GM12865 (cell line): Measurements from ENCODE around the gene ARL2BP.

Source experiments
- DNase-seq: peaks from one replicate; pipeline ENCODE4 v3.0.0; 2010; ENCODE audit warnings: low read depth
- H3K4me3 ChIP-seq: 2 replicates; pipeline ENCODE4 v1.5.1; 2011; ENCODE audit warnings: mild to moderate bottlenecking, low read depth, low read length, control low read depth
- CTCF ChIP-seq: IDR thresholded peaks from 2 replicates; pipeline ENCODE4 v1.5.1; 2011; ENCODE audit warnings: low read length, control low read depth, low read depth, inconsistent platforms; ENCODE audit not compliant: insufficient read depth; ENCODE audit errors: missing control alignments

The ARL2BP gene

DNA sequence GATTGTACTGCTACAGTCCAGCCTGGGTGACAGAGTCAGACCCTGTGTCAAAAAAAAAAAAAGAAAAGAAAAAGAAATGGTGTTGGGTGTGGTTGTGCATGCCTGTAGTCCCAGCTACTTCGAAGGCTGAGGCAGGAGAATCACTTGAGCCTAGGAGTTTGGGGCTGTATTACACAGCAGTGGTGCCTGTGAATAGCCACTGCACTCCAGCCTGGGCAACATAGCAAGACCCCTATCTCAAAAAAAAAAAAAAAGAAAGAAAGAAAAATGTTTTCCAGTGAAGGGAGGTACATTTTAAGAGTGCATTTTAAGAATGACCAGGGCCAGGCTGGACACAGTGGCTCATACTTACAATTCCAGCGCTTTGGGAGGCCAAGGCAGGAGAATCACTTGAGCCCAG lies 6.3 kb downstream of the ARL2BP start:
- no peak overlapping the region for H3K4me3 ChIP-seq
- DNase-seq: no peak
- TF ChIP-seq CTCF: no peak

DNA sequence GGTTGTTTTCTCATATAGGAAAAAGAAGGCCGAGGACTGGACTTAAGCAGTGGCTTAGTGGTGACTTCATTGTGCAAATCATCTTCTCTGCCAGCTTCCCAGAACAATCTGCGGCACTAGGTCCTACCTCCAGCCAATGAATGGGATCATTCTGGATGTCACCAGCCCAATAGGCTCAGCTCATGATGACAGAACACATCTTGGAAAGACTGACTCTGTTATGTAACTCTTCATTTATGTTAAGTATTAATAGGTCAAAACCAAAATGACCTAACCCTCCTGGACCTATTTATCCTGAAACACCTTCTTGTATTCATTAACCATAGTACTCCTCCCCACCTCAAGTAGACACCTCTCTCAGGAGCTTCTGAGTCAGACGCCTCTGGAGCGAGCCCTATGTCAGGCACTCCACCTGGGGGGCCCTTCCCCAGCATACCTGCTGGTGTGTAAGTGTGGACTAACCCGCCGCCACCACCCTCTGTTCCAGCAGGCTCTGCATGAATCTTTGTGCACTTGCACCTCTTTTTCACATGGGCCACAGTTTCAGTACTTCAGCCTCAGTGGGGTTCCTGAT lies 7.2 kb downstream of the ARL2BP start:
- no peak for TF ChIP-seq CTCF

GRCh38 chr16:57253466-57253865 lies 8.4 kb downstream of the ARL2BP start:
- no peak for DNase-seq
- no peak for TF ChIP-seq CTCF

More for the DNA sequence above, 7.2 kb downstream of the ARL2BP start:
- DNase-seq: no peak
- H3K4me3 ChIP-seq: no peak overlapping the region

DNA sequence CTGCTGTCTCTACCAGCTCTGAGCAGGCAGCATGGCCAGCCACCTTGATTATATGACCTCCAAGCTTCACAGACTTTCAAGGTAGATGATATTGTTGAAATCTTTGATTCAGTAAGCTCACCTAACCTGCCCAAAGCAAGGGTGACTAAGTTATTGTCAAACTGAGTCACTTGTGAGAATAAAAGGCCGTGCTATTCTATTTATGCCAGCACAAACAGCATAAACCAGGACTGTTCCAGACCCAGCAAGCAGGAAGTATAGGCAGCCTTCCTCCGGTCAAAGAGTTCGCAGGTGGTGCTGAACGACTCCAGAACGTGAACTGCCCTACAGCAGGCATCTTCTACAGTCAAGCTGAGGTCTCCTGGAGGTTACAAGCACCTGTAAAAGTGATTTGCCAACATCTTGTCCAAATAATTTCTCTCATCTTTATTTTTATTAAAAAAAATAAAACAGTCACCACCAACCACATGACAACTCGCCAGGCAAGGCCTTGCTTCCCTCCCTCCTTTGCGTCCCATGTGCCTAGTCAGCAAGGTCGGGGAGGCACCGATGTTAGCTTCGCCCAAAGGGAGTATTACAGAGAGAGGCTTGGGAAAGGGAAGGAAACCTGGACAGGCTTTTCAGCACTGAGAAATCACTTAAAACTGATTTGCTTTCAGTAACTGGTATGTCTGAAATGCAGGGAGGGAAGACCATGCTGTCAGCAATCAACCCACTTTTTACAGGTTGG lies 10.8 kb downstream of the ARL2BP start:
- no peak for DNase-seq
- no peak overlapping the region for H3K4me3 ChIP-seq
- no peak for TF ChIP-seq CTCF

More at GRCh38 chr16:57253466-57253865, 8.4 kb downstream of the ARL2BP start:
- no peak overlapping the region for H3K4me3 ChIP-seq

- TF ChIP-seq CTCF: no peak
- DNase-seq: no peak
- H3K4me3 ChIP-seq: no peak overlapping the region
Observed at GRCh38 chr16:57256601-57257395, 11.7 kb downstream of the ARL2BP start.

GRCh38 chr16:57257455-57258070 lies 12.5 kb downstream of the ARL2BP start:
- DNase-seq: no peak
- H3K4me3 ChIP-seq: no peak overlapping the region
- TF ChIP-seq CTCF: no peak
